HG03103 (cell line): Measurements from ENCODE around the gene PYCR2.
A peak's percentile ranks its signal among the peaks of the same experiment; 100 is the strongest.
"Not testable (repeated sequence)": the region's sequence is repeated elsewhere in the genome, so short reads cannot be mapped to it uniquely, and the experiment has no call there.

Experiments
- ATAC-seq: cut with Tn5 transposase; IDR thresholded peaks from one replicate; pipeline ENCODE4 v1.9.1; 2021; ENCODE audit warnings: low read depth; ENCODE audit not compliant: unreplicated experiment

Gene PYCR2

GRCh38 chr1:225923692-225924555 lies at the start of gene PYCR2:
PYCR2 (minus strand) TSS chr1:225924250; CDS start chr1:225924110, 140 bp downstream.
- peak; percentile 96 for ATAC-seq

- ATAC-seq: no peak
These were observed 49.1 kb upstream of the PYCR2 start for GRCh38 chr1:225973158-225973557.

GRCh38 chr1:225972344-225973152 lies 48.5 kb upstream of the PYCR2 start:
- ATAC-seq: no peak

- not testable (repeated sequence) for ATAC-seq
These were observed 46.6 kb upstream of the PYCR2 start for GRCh38 chr1:225970592-225971157.

GRCh38 chr1:225969751-225970150 lies 45.7 kb upstream of the PYCR2 start:
- not testable (repeated sequence) for ATAC-seq

- ATAC-seq: no peak
These were observed 41.2 kb upstream of the PYCR2 start for GRCh38 chr1:225965231-225965630.

GRCh38 chr1:225963735-225964530 lies 39.9 kb upstream of the PYCR2 start:
- ATAC-seq: no peak

- ATAC-seq: peak; percentile 67
These were observed 38.5 kb upstream of the PYCR2 start for GRCh38 chr1:225962440-225962975.

- no peak for ATAC-seq
These were observed 37.8 kb upstream of the PYCR2 start for GRCh38 chr1:225961659-225962439.

- no peak for ATAC-seq
These were observed 34.0 kb upstream of the PYCR2 start for GRCh38 chr1:225958041-225958440.

GRCh38 chr1:225954753-225955152 lies 30.7 kb upstream of the PYCR2 start:
- ATAC-seq: no peak

- ATAC-seq: no peak
These were observed 29.3 kb upstream of the PYCR2 start for GRCh38 chr1:225953315-225953714.

GRCh38 chr1:225950905-225951497 lies 27.0 kb upstream of the PYCR2 start:
- no peak for ATAC-seq

GRCh38 chr1:225949041-225949440 lies 25.0 kb upstream of the PYCR2 start:
- no peak for ATAC-seq

GRCh38 chr1:225946803-225947202 lies 22.8 kb upstream of the PYCR2 start:
- no peak for ATAC-seq

GRCh38 chr1:225946082-225946620 lies 22.1 kb upstream of the PYCR2 start:
- no peak for ATAC-seq

GRCh38 chr1:225945564-225945963 lies 21.5 kb upstream of the PYCR2 start:
- no peak for ATAC-seq

GRCh38 chr1:225944951-225945350 lies 20.9 kb upstream of the PYCR2 start:
- ATAC-seq: peak; percentile 52

GRCh38 chr1:225944387-225944786 lies 20.3 kb upstream of the PYCR2 start:
- ATAC-seq: no peak
